HepG2 (cell line): ENCODE measurements around the gene DCK. TPM values are rescaled to one million over a fixed set of nuclear protein-coding genes. Genes with fewer than 3 reads are reported as not detected.

ENCODE experiments used
- ATAC-seq: fragments of 200-7000 bp; cut with Tn5 transposase; 3 replicates; pipeline ENCODE4 v1.9.1; 2020; ENCODE audit warnings: mild to moderate bottlenecking, moderate library complexity
- BruUV-seq: library from RNA; stranded (reverse); fragments of 400-500 nt; replicated peaks from 2 replicates; lab custom pipeline; 2021; lab: Mats Ljungman, UMichigan
- CTCF ChIA-PET: fragments of 300-600 bp; formaldehyde crosslinking; extraction: SDS; loops from one replicate; lab custom pipeline; 2021; ENCODE audit warnings: low total read pairs, inconsistent platforms, low intra/inter-chr PET ratio; lab: Yijun Ruan, JAX
- POLR2A ChIA-PET: fragments of 350-600 bp; sonication (Branson Sonifier 250); formaldehyde crosslinking; loops from one replicate; lab custom pipeline; 2020; ENCODE audit warnings: antibody characterized with exemption, inconsistent platforms; lab: Yijun Ruan, JAX
- DNase-seq: peaks from one replicate; pipeline ENCODE4 v3.0.0-alpha.2; 2015; ENCODE audit warnings: low spot score
- FAIRE-seq: peaks from 3 replicates; lab custom pipeline; 2011; peaks lifted over from hg19 to GRCh38; lab: Jason Lieb, UNC
- H2AFZ ChIP-seq: one replicate; pipeline ENCODE4 v1.6.1; 2011; ENCODE audit warnings: low read length, inconsistent platforms
- H3K27ac ChIP-seq: fragments of 300-600 bp; 3 replicates; pipeline ENCODE4 v1.8.0; 2011; ENCODE audit warnings: mixed run types, mild to moderate bottlenecking, mixed read lengths, low read length, inconsistent platforms; ENCODE audit not compliant: insufficient read depth; ENCODE audit errors: extremely low read length
- H3K27me3 ChIP-seq, 2 experiments: fragments of 200-600 bp in 1 of 2; 2 replicates in 1 of 2; 3 replicates in 1 of 2; pipeline versions ENCODE4 v1.6.0 to v1.8.0; 2011; ENCODE audit warnings: low read length in 2 of 2, mild to moderate bottlenecking in 2 of 2, moderate library complexity in 2 of 2, inconsistent platforms in 1 of 2; ENCODE audit not compliant: insufficient read depth in 2 of 2, control insufficient read depth in 1 of 2
- H3K36me3 ChIP-seq, 2 experiments: fragments of 200-600 bp in 1 of 2; replicated peaks in 1 of 2; 2 replicates in 1 of 2; 3 replicates in 1 of 2; pipeline versions ENCODE4 v1.5.1 to v1.8.0; 2011; ENCODE audit warnings: low read length in 2 of 2, inconsistent platforms in 1 of 2; ENCODE audit not compliant: insufficient read depth in 2 of 2, control insufficient read depth in 1 of 2
- H3K4me1 ChIP-seq: 2 replicates; pipeline ENCODE4 v1.5.1; 2012; ENCODE audit warnings: low read length, inconsistent platforms; ENCODE audit not compliant: insufficient read depth
- H3K4me2 ChIP-seq: 2 replicates; pipeline ENCODE4 v1.6.0; 2011; ENCODE audit warnings: low read depth, low read length, inconsistent platforms
- H3K4me3 ChIP-seq, 3 experiments: fragments of 200-600 bp in 1 of 3; sonication (generic), shearing (Covaris generic) in 1 of 3; replicated peaks in 1 of 3; 2 replicates each; pipeline ENCODE4 v1.5.1; 2011 to 2016; ENCODE audit warnings: low read length in 3 of 3, inconsistent platforms in 2 of 3, low read depth in 2 of 3, mild to moderate bottlenecking in 2 of 3, control low read depth in 1 of 3, mixed read lengths in 1 of 3; ENCODE audit not compliant: insufficient read depth in 1 of 3
- H3K79me2 ChIP-seq: one replicate; pipeline ENCODE4 v1.6.1; 2011; ENCODE audit warnings: low read length, inconsistent platforms; ENCODE audit not compliant: insufficient read depth
- H3K9ac ChIP-seq: 2 replicates; pipeline ENCODE4 v1.6.0; 2011; ENCODE audit warnings: mild to moderate bottlenecking, low read depth, low read length, inconsistent platforms; ENCODE audit not compliant: insufficient read depth
- H3K9me3 ChIP-seq: 2 replicates; pipeline ENCODE4 v1.5.1; 2012; ENCODE audit warnings: mild to moderate bottlenecking, low read length
- H4K20me1 ChIP-seq: 2 replicates; pipeline ENCODE4 v1.6.0; 2011; ENCODE audit warnings: inconsistent platforms, mild to moderate bottlenecking, low read length, moderate library complexity; ENCODE audit not compliant: insufficient read depth
- ARID4A ChIP-seq: sonication (generic); formaldehyde crosslinking; IDR thresholded peaks from 2 replicates; pipeline ENCODE4 v1.5.0; 2020; ENCODE audit warnings: mild to moderate bottlenecking, missing genetic modification reagents, borderline replicate concordance
- IKZF1 ChIP-seq: fragments of 450-650 bp; IDR thresholded peaks from 2 replicates; pipeline ENCODE4 v1.7.1; 2016
- IKZF5 ChIP-seq: IDR thresholded peaks from 2 replicates; pipeline ENCODE4 v1.6.1; 2018; ENCODE audit warnings: missing genetic modification reagents, mild to moderate bottlenecking, missing compliant biosample characterization
- IRF2 ChIP-seq: IDR thresholded peaks from 2 replicates; pipeline ENCODE4 v1.6.1; 2018; ENCODE audit warnings: missing genetic modification reagents, missing compliant biosample characterization
- PCBP2 ChIP-seq: fragments of 200-400 bp; formaldehyde crosslinking; optimal IDR thresholded peaks from 2 replicates; pipeline ENCODE3; 2018; ENCODE audit warnings: low read length, low read depth; ENCODE audit not compliant: poor library complexity, severe bottlenecking
- ZBTB42 ChIP-seq: sonication (generic); formaldehyde crosslinking; IDR thresholded peaks from 2 replicates; pipeline ENCODE4 v1.5.0; 2020; ENCODE audit warnings: mild to moderate bottlenecking, missing genetic modification reagents
- ZNF260 ChIP-seq: sonication (generic); formaldehyde crosslinking; IDR thresholded peaks from 2 replicates; pipeline ENCODE4 v1.4.0; 2020; ENCODE audit warnings: missing genetic modification reagents, low read depth, mild to moderate bottlenecking, borderline replicate concordance
- ZNF367 ChIP-seq: sonication (generic); formaldehyde crosslinking; IDR thresholded peaks from 2 replicates; pipeline ENCODE4 v1.4.0; 2020; ENCODE audit warnings: missing genetic modification reagents, borderline replicate concordance
- ZNF383 ChIP-seq: sonication (generic); formaldehyde crosslinking; IDR thresholded peaks from 2 replicates; pipeline ENCODE4 v1.4.0; 2020; ENCODE audit warnings: missing genetic modification reagents, mild to moderate bottlenecking, borderline replicate concordance
- ZNF547 ChIP-seq: sonication (generic); formaldehyde crosslinking; IDR thresholded peaks from 2 replicates; pipeline ENCODE4 v1.5.1; 2020; ENCODE audit warnings: mild to moderate bottlenecking, missing genetic modification reagents
- WGBS: methylation state at CpG from one replicate; pipeline ENCODE4 v1.1.6; 2017; ENCODE audit warnings: low lambda C conversion rate; 5-methylcytosine and 5-hydroxymethylcytosine counted together
- in situ Hi-C: cut with HindIII; loops from 2 replicates; pipeline ENCODE4 v1.10.0; 2017; ENCODE audit warnings: low pct_unique_long_range_greater_than_20kb; ENCODE audit not compliant: extremely low pct_ligation_motif_present
- intact Hi-C: fragments of 100-400 bp; cut with micrococcal nuclease; formaldehyde crosslinking; loops from one replicate; pipeline ENCODE4 v1.10.0; 2022; ENCODE audit not compliant: unreplicated experiment
- polyA plus RNA-seq, 8 experiments: library from polyadenylated mRNA; depleted of rRNA in 3 of 8; stranded (reverse) in 7 of 8; unstranded in 1 of 8; fragments of >200 nt; fragmentation: Illumina TruSeq in 4 of 8; extraction: Trizol in 4 of 8; gene quantifications; 2 replicates each; pipeline versions ENCODE4 v1.2.1 to v1.2.3, GENCODE V29; 2011 to 2016; ENCODE audit warnings: low read depth in 4 of 8, missing spikeins in 1 of 8, mixed read lengths in 1 of 8; ENCODE audit not compliant: insufficient read depth in 1 of 8
- total RNA-seq, 5 experiments: library from RNA; depleted of rRNA; stranded (reverse); fragments of >200 nt; fragmentation: Illumina TruSeq; extraction: Trizol; gene quantifications; 2 replicates each; pipeline ENCODE4 v1.2.3, GENCODE V29; 2016; ENCODE audit warnings: low read depth in 1 of 5

DCK gene
- total and polyA plus RNA-seq, 2 of the 13 experiments (the other 11 are each of a cell fraction or from before 2014, with no cell fraction given): 5.7 to 21.8 TPM

- TF ChIP-seq IKZF5 (no peak), IRF2 (CRISPR knock-in tag) (no peak)
Observed at GRCh38 chr4:70945452-70946055, 47.9 kb upstream of the DCK start (continued).

GRCh38 chr4:70946939-70947338, 46.5 kb upstream of the DCK start:
- Histone ChIP-seq H3K79me2 (no peaks in the 10 kb centered on the region), H3K36me3 (no peaks in the 10 kb centered on the region), H3K4me2 (no peak overlapping the region), H2AFZ (no peak overlapping the region), H3K27me3 (no peaks in the 10 kb centered on the region), H3K27ac (no peak overlapping the region), H3K4me1 (peaks cover 13% of the 10 kb centered on the region), H3K9me3 (no peaks in the 10 kb centered on the region), H3K9ac (no peak overlapping the region), H3K4me3 (no peak overlapping the region), H4K20me1 (no peaks in the 10 kb centered on the region; the same call in 1 of the 2 replicates)
- no peak for TF ChIP-seq ZNF547 (CRISPR knock-in tag)
- TF ChIP-seq ZNF367: no peak
- TF ChIP-seq ZNF383 (CRISPR knock-in tag): no peak
- TF ChIP-seq PCBP2: no peak
- no peak for TF ChIP-seq ZNF260 (CRISPR knock-in tag)
- TF ChIP-seq IKZF1: no peak
- no peak for TF ChIP-seq ZBTB42 (CRISPR knock-in tag)
- TF ChIP-seq ARID4A (CRISPR knock-in tag): no peak
- CTCF ChIA-PET: no interaction called here
- no peak for DNase-seq
- POLR2A ChIA-PET: no interaction called here
- no TSS peak for BruUV-seq
- ATAC-seq: no peak
- in situ Hi-C loops: no loop called here
- no peak for FAIRE-seq
- 95% methylated on average over 4 of the region's 4 CpGs for WGBS
- intact Hi-C loops: loop anchor here (2.0 kb wide), 1 partner anchor 70 kb away; no protein-coding TSS in a partner anchor
